Chondrocyte (in vitro differentiated cells): Measurements from ENCODE around the gene SMOC1. TPM values are rescaled to one million over a fixed set of nuclear protein-coding genes. Genes with fewer than 3 reads are reported as not detected.

Experiments
- DNase-seq: peaks from one replicate; pipeline ENCODE4 v3.0.0; 2021; ENCODE audit warnings: mixed read lengths, low spot score
- H3K27ac Mint-ChIP-seq: one replicate; pipeline ENCODE4 v1.8.0; 2021; ENCODE audit warnings: mild to moderate bottlenecking, moderate library complexity, mixed read lengths; ENCODE audit not compliant: unreplicated experiment
- H3K27me3 Mint-ChIP-seq: 2 replicates; pipeline ENCODE4 v1.8.0; 2021; ENCODE audit warnings: low read depth, mixed read lengths
- H3K36me3 Mint-ChIP-seq: 2 replicates; pipeline ENCODE4 v1.8.0; 2021; ENCODE audit warnings: low read depth, mixed read lengths
- H3K4me1 Mint-ChIP-seq: 2 replicates; pipeline ENCODE4 v1.8.0; 2021; ENCODE audit warnings: low read depth, mild to moderate bottlenecking, mixed read lengths
- H3K4me3 Mint-ChIP-seq: one replicate; pipeline ENCODE4 v1.8.0; 2021; ENCODE audit warnings: mild to moderate bottlenecking, moderate library complexity, mixed read lengths; ENCODE audit not compliant: unreplicated experiment
- H3K9me3 Mint-ChIP-seq: 2 replicates; pipeline ENCODE4 v1.8.0; 2021; ENCODE audit warnings: low read depth, mixed read lengths
- CTCF ChIP-seq: fragments of 200-600 bp; sonication (generic); IDR thresholded peaks from 2 replicates; pipeline ENCODE4 v1.5.0; 2021; ENCODE audit warnings: antibody characterized with exemption, mild to moderate bottlenecking, moderate library complexity
- total RNA-seq: library from RNA; stranded (reverse); gene quantifications from 3 replicates; pipeline ENCODE4 v1.2.1, GENCODE V29; 2021

SMOC1 gene
- total RNA-seq, 1 donor from 2014 or later, result 1.1 TPM

GRCh38 chr14:69873877-69874780, 5.1 kb upstream of the SMOC1 start:
- Mint-ChIP-seq H3K4me3 (no peak overlapping the region), H3K27me3 (peaks cover 16% of the 10 kb centered on the region), H3K4me1 (no peaks in the 10 kb centered on the region), H3K27ac (no peak overlapping the region), H3K9me3 (peaks cover 8% of the 10 kb centered on the region), H3K36me3 (no peaks in the 10 kb centered on the region)
- TF ChIP-seq CTCF, result no peak
- no peak for DNase-seq

- Mint-ChIP-seq H3K27me3 (peaks cover 33% of the 10 kb centered on the region), H3K4me1 (peaks cover 7% of the 10 kb centered on the region), H3K4me3 (no peak overlapping the region), H3K9me3 (peaks cover 4% of the 10 kb centered on the region), H3K27ac (no peak overlapping the region), H3K36me3 (no peaks in the 10 kb centered on the region)
- TF ChIP-seq CTCF, result no peak
- DNase-seq, result no peak
Observed at GRCh38 chr14:69876221-69876847, 2.9 kb upstream of the SMOC1 start.

- Mint-ChIP-seq H3K27ac (no peak overlapping the region), H3K9me3 (peaks cover 4% of the 10 kb centered on the region), H3K4me3 (no peak overlapping the region), H3K4me1 (peaks cover 7% of the 10 kb centered on the region), H3K27me3 (peaks cover 39% of the 10 kb centered on the region), H3K36me3 (no peaks in the 10 kb centered on the region)
- no peak for TF ChIP-seq CTCF
- DNase-seq, result no peak
Observed at GRCh38 chr14:69876848-69877306, 2.3 kb upstream of the SMOC1 start.

- Mint-ChIP-seq H3K4me3 (no peak overlapping the region), H3K36me3 (no peaks in the 10 kb centered on the region), H3K9me3 (peaks cover 4% of the 10 kb centered on the region), H3K27ac (no peak overlapping the region), H3K4me1 (peaks cover 7% of the 10 kb centered on the region), H3K27me3 (peaks cover 45% of the 10 kb centered on the region)
- no peak for DNase-seq
- TF ChIP-seq CTCF, result peak; percentile 60
Observed at GRCh38 chr14:69877492-69877891, 1.7 kb upstream of the SMOC1 start.

GRCh38 chr14:69878251-69878650, 965 bp upstream of the SMOC1 start:
- H3K36me3 Mint-ChIP-seq, result no peaks in the 10 kb centered on the region
- no peak overlapping the region for H3K27ac Mint-ChIP-seq
- peaks cover 4% of the 10 kb centered on the region for H3K9me3 Mint-ChIP-seq
- no peak overlapping the region for H3K4me3 Mint-ChIP-seq
- DNase-seq, result no peak
- no peak for TF ChIP-seq CTCF
- H3K27me3 Mint-ChIP-seq, result peaks cover 50% of the 10 kb centered on the region
- H3K4me1 Mint-ChIP-seq, result peaks cover 7% of the 10 kb centered on the region
